Osteoblast (primary cell): ENCODE measurements around the gene TMEM164. TPM values are rescaled to one million over a fixed set of nuclear protein-coding genes. Genes with fewer than 3 reads are reported as not detected.

Source experiments
- DNase-seq: peaks from one replicate; pipeline ENCODE4 v3.0.0; 2011; ENCODE audit warnings: low spot score, mixed read lengths; ENCODE audit not compliant: insufficient read length; ENCODE audit errors: missing footprints
- H2AFZ ChIP-seq: 2 replicates; pipeline ENCODE4 v1.6.0; 2011; ENCODE audit warnings: mild to moderate bottlenecking, low read length
- H3K27ac ChIP-seq: 2 replicates; pipeline ENCODE4 v1.5.1; 2011; ENCODE audit warnings: mild to moderate bottlenecking, low read depth, low read length, moderate library complexity
- H3K27me3 ChIP-seq: 2 replicates; pipeline ENCODE4 v1.6.0; 2012; ENCODE audit warnings: mild to moderate bottlenecking, control low read depth, inconsistent platforms, low read length, moderate library complexity; ENCODE audit not compliant: insufficient read depth
- H3K36me3 ChIP-seq: 2 replicates; pipeline ENCODE4 v1.5.1; 2011; ENCODE audit warnings: mild to moderate bottlenecking, low read length, control low read depth, moderate library complexity; ENCODE audit not compliant: insufficient read depth
- H3K4me1 ChIP-seq: 2 replicates; pipeline ENCODE4 v1.5.1; 2011; ENCODE audit warnings: mild to moderate bottlenecking, low read length, control low read depth, moderate library complexity; ENCODE audit not compliant: insufficient read depth
- H3K4me2 ChIP-seq: 2 replicates; pipeline ENCODE4 v1.6.0; 2011; ENCODE audit warnings: mild to moderate bottlenecking, low read length; ENCODE audit not compliant: insufficient read depth
- H3K4me3 ChIP-seq: fragments of 200-600 bp; sonication (generic); 3 replicates; pipeline ENCODE4 v1.5.1; 2012; ENCODE audit warnings: mild to moderate bottlenecking, low read length, inconsistent platforms; ENCODE audit not compliant: insufficient read depth
- H3K79me2 ChIP-seq: 2 replicates; pipeline ENCODE4 v1.6.0; 2012; ENCODE audit warnings: mild to moderate bottlenecking, low read length, control low read depth, inconsistent platforms; ENCODE audit not compliant: insufficient read depth
- H3K9me3 ChIP-seq: 2 replicates; pipeline ENCODE4 v1.5.1; 2011; ENCODE audit warnings: low read depth, low read length, control low read depth
- H4K20me1 ChIP-seq: 2 replicates; pipeline ENCODE4 v1.6.0; 2012; ENCODE audit warnings: mild to moderate bottlenecking, low read length, control low read depth; ENCODE audit not compliant: insufficient read depth
- CTCF ChIP-seq: IDR thresholded peaks from 2 replicates; pipeline ENCODE4 v1.5.1; 2011; ENCODE audit warnings: mild to moderate bottlenecking, low read depth, low read length, moderate library complexity; ENCODE audit errors: extremely low read depth
- total RNA-seq: library from RNA; depleted of rRNA; stranded (reverse); fragments of >200 nt; gene quantifications from 2 replicates; pipeline ENCODE4 v1.2.3, GENCODE V29; 2012

TMEM164 gene
- 7.6 and 21.5 TPM in 2 replicates for total RNA-seq

- Histone ChIP-seq H3K36me3 (no peaks in the 10 kb centered on the region), H3K27me3 (peaks cover 3% of the 10 kb centered on the region), H3K79me2 (peaks cover 2% of the 10 kb centered on the region), H2AFZ (peak within 1 kb of the TSS; percentile 82), H3K4me2 (peak within 1 kb of the TSS; percentile 72), H3K4me3 (peak within 1 kb of the TSS; percentile 75), H3K4me1 (peaks cover 16% of the 10 kb centered on the region), H4K20me1 (peaks cover 5% of the 10 kb centered on the region), H3K27ac (no peak within 1 kb of the TSS), H3K9me3 (no peaks in the 10 kb centered on the region)
- peak; percentile 93 for DNase-seq
- no peak for TF ChIP-seq CTCF
These were observed at the start of gene TMEM164 for GRCh38 chrX:110002300-110003166. TSS of gene TMEM164 (plus strand) at chrX:110003114. CDS start at chrX:110003775, 661 bp downstream.

DNA sequence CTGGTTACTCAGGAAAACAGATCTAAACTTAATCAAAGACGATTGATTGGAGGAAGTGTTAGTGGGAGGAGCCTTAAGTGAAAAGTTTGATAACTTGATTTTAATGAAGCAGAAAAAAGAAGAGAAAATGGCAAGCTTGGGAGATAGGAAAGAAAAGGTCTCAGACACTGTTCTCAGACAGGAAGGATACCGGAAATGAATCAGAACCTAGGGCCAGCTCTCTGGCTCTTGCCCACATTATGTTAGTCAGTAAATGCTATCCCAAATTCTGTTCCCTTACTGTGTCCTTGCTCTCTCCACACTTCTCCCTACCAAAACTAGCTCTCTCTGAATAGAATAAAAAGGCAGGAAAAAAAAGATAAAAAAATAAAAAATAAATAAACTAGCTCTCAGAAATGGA, 48.6 kb upstream of the TMEM164 start:
- H3K36me3 ChIP-seq = no peaks in the 10 kb centered on the region
- no peaks in the 10 kb centered on the region for H3K9me3 ChIP-seq
- no peaks in the 10 kb centered on the region for H3K79me2 ChIP-seq
- H3K4me1 ChIP-seq = peaks cover 10% of the 10 kb centered on the region
- H2AFZ ChIP-seq = peak overlapping the region; percentile 46
- no peak overlapping the region for H3K4me3 ChIP-seq
- peak; percentile 58 for DNase-seq
- TF ChIP-seq CTCF = no peak
- peaks cover 3% of the 10 kb centered on the region for H3K27me3 ChIP-seq
- H3K27ac ChIP-seq = peak overlapping the region; percentile 53
- H4K20me1 ChIP-seq = no peaks in the 10 kb centered on the region
- no peak overlapping the region for H3K4me2 ChIP-seq

DNA sequence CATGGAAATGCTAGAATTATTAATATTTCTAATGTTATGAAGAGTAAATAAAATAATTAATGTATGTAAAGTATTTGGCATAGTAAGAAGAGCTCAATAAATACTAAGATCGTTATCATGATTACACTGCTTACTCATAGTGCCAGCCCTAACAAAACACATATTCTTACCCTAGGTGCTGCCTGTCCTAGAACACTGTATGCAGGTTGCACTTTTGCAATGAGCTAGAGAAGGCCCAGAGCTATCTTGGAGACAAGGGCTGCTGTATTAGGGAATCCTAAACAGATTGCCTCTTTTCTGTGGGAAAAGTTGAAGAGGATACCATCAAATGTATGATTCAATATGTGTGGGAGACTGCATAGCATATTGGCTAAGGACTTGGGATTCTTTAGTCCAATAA, 48.0 kb upstream of the TMEM164 start:
- Histone ChIP-seq H3K4me1 (peaks cover 10% of the 10 kb centered on the region), H4K20me1 (no peaks in the 10 kb centered on the region), H3K27ac (no peak overlapping the region), H3K79me2 (no peaks in the 10 kb centered on the region), H3K27me3 (peaks cover 3% of the 10 kb centered on the region), H3K36me3 (no peaks in the 10 kb centered on the region), H3K9me3 (no peaks in the 10 kb centered on the region), H2AFZ (no peak overlapping the region), H3K4me3 (no peak overlapping the region), H3K4me2 (no peak overlapping the region)
- no peak for TF ChIP-seq CTCF
- peak; percentile 62 for DNase-seq

DNA sequence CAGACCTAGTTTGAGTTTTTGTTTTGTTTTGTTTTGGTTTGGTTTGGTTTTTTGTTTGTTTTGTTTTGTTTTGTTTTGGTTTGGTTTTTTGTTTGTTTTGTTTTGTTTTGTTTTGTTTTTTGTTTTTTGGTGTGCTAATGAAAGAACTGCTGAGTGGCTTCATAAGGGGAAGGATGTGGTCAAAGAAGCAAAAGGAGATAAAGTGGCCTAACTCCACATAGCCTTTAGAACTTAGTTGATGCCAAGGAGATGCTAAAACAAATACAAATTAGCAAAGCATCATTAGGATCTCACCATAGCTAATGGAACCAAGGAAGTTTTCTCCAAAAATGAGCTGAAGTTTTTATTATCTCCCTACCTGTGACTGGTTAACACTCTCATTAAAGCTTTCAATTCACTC, 44.6 kb upstream of the TMEM164 start:
- H3K4me3 ChIP-seq = no peak overlapping the region
- H4K20me1 ChIP-seq = no peaks in the 10 kb centered on the region
- TF ChIP-seq CTCF = no peak
- DNase-seq = no peak
- no peaks in the 10 kb centered on the region for H3K79me2 ChIP-seq
- H3K27me3 ChIP-seq = peaks cover 7% of the 10 kb centered on the region
- H3K9me3 ChIP-seq = no peaks in the 10 kb centered on the region
- no peak overlapping the region for H3K4me2 ChIP-seq
- no peaks in the 10 kb centered on the region for H3K36me3 ChIP-seq
- peaks cover 10% of the 10 kb centered on the region for H3K4me1 ChIP-seq
- no peak overlapping the region for H3K27ac ChIP-seq
- H2AFZ ChIP-seq = no peak overlapping the region
